Stimulated activated CD8-positive, alpha-beta memory T cell treated with anti-CD3 and anti-CD28 coated beads, Interleukin-12 subunit alpha, Interleukin-12 subunit beta, amount 100 ng/mL, for 1 hour (primary cell): ENCODE data around the gene SLC29A1.

Experiments
- DNase-seq: peaks from one replicate; pipeline ENCODE4 v3.0.0-alpha.2; 2020; ENCODE audit warnings: low read depth

Gene SLC29A1

GRCh38 chr6:44237021-44237812 is 13.8 kb downstream of the SLC29A1 start:
- peak; percentile 59 for DNase-seq

- peak; percentile 62 for DNase-seq
These were observed 14.5 kb downstream of the SLC29A1 start for GRCh38 chr6:44237813-44238433.

GRCh38 chr6:44238687-44239350 is 15.4 kb downstream of the SLC29A1 start:
- no peak for DNase-seq

- DNase-seq = no peak
These were observed 19.9 kb downstream of the SLC29A1 start for GRCh38 chr6:44243345-44243744.

GRCh38 chr6:44245391-44245911 is 22.1 kb downstream of the SLC29A1 start:
- no peak for DNase-seq

- peak; percentile 71 for DNase-seq
These were observed 22.7 kb downstream of the SLC29A1 start for GRCh38 chr6:44245912-44246662.

- peak; percentile 92 for DNase-seq
These were observed 23.4 kb downstream of the SLC29A1 start, which contains the start of gene HSP90AB1 for GRCh38 chr6:44246663-44247337. TSS of gene HSP90AB1 (plus strand) at chr6:44247101. CDS start at chr6:44248630, 1,529 bp downstream.

- peak; percentile 86 for DNase-seq
These were observed 24.2 kb downstream of the SLC29A1 start for GRCh38 chr6:44247338-44248302.

- DNase-seq = no peak
These were observed 25.2 kb downstream of the SLC29A1 start for GRCh38 chr6:44248579-44248978.

GRCh38 chr6:44249082-44249748 is 25.8 kb downstream of the SLC29A1 start:
- no peak for DNase-seq

GRCh38 chr6:44250067-44250717 is 26.8 kb downstream of the SLC29A1 start:
- DNase-seq = no peak

GRCh38 chr6:44250718-44251123 is 27.3 kb downstream of the SLC29A1 start:
- DNase-seq = no peak

GRCh38 chr6:44251576-44252524 is 28.5 kb downstream of the SLC29A1 start:
- DNase-seq = no peak

GRCh38 chr6:44253307-44254101 is 30.1 kb downstream of the SLC29A1 start:
- no peak for DNase-seq

- no peak for DNase-seq
These were observed 31.1 kb downstream of the SLC29A1 start for GRCh38 chr6:44254191-44255104.
